ENCODE results near the gene DACH1.

Gene DACH1

DNA sequence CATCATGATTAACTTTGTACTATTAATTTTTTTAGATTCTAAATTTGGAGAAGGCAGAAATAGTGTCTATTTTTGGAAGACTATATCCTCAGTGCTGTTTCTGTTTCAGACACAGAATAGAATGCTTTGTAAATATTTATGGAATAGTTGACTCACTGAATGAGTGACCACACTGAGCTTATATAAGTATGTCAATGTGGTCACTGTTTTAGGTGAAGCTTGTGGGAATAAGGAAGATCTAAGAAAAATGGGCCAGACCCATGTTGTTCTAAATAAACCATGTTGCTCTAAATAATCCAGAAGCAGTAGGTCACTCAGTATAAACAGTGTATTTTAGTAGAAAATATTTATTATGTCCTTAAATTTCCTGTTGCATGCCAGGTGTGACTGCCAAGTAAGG, 45.5 kb upstream of the DACH1 start (continued):
- TF ChIP-seq, protein P1, sequence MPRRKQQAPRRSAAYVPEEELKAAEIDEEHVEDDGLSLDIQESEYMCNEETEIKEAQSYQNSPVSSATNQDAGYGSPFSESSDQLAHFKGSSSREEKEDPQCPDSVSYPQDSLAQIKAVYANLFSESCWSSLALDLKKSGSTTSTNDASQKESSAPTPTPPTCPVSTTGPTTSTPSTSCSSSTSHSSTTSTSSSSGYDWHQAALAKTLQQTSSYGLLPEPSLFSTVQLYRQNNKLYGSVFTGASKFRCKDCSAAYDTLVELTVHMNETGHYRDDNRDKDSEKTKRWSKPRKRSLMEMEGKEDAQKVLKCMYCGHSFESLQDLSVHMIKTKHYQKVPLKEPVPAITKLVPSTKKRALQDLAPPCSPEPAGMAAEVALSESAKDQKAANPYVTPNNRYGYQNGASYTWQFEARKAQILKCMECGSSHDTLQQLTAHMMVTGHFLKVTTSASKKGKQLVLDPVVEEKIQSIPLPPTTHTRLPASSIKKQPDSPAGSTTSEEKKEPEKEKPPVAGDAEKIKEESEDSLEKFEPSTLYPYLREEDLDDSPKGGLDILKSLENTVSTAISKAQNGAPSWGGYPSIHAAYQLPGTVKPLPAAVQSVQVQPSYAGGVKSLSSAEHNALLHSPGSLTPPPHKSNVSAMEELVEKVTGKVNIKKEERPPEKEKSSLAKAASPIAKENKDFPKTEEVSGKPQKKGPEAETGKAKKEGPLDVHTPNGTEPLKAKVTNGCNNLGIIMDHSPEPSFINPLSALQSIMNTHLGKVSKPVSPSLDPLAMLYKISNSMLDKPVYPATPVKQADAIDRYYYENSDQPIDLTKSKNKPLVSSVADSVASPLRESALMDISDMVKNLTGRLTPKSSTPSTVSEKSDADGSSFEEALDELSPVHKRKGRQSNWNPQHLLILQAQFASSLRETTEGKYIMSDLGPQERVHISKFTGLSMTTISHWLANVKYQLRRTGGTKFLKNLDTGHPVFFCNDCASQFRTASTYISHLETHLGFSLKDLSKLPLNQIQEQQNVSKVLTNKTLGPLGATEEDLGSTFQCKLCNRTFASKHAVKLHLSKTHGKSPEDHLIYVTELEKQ (tag by site-specific recombination; IDR thresholded peaks at IDR 0.05; ENCODE audit: borderline replicate concordance), result no peak
- TF ChIP-seq ZNF792 (tag by site-specific recombination; IDR thresholded peaks at IDR 0.05), result no peak
- no peak for TF ChIP-seq ZNF776 (tag by site-specific recombination; IDR thresholded peaks at IDR 0.05; ENCODE audit: borderline replicate concordance)
- no peak for TF ChIP-seq ZNF544 (tag by site-specific recombination; IDR thresholded peaks at IDR 0.05)
- TF ChIP-seq ZNF174 (tag by site-specific recombination; IDR thresholded peaks at IDR 0.05), result no peak
- TF ChIP-seq ZNF585B (tag by site-specific recombination; IDR thresholded peaks at IDR 0.05), result no peak
- no peak for TF ChIP-seq GFI1B (tag by site-specific recombination; IDR thresholded peaks at IDR 0.05)
- TF ChIP-seq ZBTB17 (tag by site-specific recombination; IDR thresholded peaks at IDR 0.05), result no peak
- TF ChIP-seq, protein P2, sequence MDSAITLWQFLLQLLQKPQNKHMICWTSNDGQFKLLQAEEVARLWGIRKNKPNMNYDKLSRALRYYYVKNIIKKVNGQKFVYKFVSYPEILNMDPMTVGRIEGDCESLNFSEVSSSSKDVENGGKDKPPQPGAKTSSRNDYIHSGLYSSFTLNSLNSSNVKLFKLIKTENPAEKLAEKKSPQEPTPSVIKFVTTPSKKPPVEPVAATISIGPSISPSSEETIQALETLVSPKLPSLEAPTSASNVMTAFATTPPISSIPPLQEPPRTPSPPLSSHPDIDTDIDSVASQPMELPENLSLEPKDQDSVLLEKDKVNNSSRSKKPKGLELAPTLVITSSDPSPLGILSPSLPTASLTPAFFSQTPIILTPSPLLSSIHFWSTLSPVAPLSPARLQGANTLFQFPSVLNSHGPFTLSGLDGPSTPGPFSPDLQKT (IDR thresholded peaks at IDR 0.05; ENCODE audit: borderline replicate concordance, low read depth, low read length), result no peak
- no peak for TF ChIP-seq ZNF19 (tag by site-specific recombination; IDR thresholded peaks at IDR 0.05; ENCODE audit: low read depth)
- TF ChIP-seq, protein P3, sequence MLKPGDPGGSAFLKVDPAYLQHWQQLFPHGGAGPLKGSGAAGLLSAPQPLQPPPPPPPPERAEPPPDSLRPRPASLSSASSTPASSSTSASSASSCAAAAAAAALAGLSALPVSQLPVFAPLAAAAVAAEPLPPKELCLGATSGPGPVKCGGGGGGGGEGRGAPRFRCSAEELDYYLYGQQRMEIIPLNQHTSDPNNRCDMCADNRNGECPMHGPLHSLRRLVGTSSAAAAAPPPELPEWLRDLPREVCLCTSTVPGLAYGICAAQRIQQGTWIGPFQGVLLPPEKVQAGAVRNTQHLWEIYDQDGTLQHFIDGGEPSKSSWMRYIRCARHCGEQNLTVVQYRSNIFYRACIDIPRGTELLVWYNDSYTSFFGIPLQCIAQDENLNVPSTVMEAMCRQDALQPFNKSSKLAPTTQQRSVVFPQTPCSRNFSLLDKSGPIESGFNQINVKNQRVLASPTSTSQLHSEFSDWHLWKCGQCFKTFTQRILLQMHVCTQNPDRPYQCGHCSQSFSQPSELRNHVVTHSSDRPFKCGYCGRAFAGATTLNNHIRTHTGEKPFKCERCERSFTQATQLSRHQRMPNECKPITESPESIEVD (tag by site-specific recombination; IDR thresholded peaks at IDR 0.05), result no peak
- TF ChIP-seq, protein P4, sequence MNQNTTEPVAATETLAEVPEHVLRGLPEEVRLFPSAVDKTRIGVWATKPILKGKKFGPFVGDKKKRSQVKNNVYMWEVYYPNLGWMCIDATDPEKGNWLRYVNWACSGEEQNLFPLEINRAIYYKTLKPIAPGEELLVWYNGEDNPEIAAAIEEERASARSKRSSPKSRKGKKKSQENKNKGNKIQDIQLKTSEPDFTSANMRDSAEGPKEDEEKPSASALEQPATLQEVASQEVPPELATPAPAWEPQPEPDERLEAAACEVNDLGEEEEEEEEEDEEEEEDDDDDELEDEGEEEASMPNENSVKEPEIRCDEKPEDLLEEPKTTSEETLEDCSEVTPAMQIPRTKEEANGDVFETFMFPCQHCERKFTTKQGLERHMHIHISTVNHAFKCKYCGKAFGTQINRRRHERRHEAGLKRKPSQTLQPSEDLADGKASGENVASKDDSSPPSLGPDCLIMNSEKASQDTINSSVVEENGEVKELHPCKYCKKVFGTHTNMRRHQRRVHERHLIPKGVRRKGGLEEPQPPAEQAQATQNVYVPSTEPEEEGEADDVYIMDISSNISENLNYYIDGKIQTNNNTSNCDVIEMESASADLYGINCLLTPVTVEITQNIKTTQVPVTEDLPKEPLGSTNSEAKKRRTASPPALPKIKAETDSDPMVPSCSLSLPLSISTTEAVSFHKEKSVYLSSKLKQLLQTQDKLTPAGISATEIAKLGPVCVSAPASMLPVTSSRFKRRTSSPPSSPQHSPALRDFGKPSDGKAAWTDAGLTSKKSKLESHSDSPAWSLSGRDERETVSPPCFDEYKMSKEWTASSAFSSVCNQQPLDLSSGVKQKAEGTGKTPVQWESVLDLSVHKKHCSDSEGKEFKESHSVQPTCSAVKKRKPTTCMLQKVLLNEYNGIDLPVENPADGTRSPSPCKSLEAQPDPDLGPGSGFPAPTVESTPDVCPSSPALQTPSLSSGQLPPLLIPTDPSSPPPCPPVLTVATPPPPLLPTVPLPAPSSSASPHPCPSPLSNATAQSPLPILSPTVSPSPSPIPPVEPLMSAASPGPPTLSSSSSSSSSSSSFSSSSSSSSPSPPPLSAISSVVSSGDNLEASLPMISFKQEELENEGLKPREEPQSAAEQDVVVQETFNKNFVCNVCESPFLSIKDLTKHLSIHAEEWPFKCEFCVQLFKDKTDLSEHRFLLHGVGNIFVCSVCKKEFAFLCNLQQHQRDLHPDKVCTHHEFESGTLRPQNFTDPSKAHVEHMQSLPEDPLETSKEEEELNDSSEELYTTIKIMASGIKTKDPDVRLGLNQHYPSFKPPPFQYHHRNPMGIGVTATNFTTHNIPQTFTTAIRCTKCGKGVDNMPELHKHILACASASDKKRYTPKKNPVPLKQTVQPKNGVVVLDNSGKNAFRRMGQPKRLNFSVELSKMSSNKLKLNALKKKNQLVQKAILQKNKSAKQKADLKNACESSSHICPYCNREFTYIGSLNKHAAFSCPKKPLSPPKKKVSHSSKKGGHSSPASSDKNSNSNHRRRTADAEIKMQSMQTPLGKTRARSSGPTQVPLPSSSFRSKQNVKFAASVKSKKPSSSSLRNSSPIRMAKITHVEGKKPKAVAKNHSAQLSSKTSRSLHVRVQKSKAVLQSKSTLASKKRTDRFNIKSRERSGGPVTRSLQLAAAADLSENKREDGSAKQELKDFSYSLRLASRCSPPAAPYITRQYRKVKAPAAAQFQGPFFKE (tag by site-specific recombination; IDR thresholded peaks at IDR 0.05; ENCODE audit: borderline replicate concordance), result no peak

DNA sequence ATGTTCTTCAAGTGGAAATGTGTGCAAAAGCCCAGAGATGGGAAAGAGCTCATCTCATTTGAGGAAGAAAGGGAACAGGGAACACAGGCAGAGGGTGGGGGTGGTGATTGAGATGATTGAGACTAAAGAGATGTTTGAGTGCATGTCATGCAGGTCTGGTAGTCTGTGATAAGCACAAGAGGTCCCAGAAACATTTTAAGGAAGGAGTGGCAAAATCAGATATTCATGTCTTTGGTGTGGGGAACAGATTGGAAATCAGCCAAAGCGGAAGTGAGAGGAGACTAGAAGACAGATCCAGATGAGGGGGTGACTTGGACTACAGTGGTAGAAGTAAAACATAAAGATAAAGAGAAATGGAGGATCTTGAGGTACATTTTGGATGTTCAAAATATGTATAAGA, 39.4 kb upstream of the DACH1 start:
- TF ChIP-seq ZNF302 (tag by site-specific recombination; IDR thresholded peaks at IDR 0.05; ENCODE audit: low read depth) (no peak), YY2 (tag by site-specific recombination; IDR thresholded peaks at IDR 0.05) (no peak), PRDM1 (tag by site-specific recombination; IDR thresholded peaks at IDR 0.05) (no peak), KLF9 (tag by site-specific recombination; IDR thresholded peaks at IDR 0.05; ENCODE audit: low read depth) (no peak), ZNF510 (tag by site-specific recombination; IDR thresholded peaks at IDR 0.05; ENCODE audit: insufficient replicate concordance) (no peak), ZNF37A (tag by site-specific recombination; IDR thresholded peaks at IDR 0.05) (no peak), ZFP69B (tag by site-specific recombination; IDR thresholded peaks at IDR 0.05) (no peak)
- ChIA-PET POLR2A (no interaction called here), CTCF (no interaction called here)
- Histone ChIP-seq H3K9me3 (ENCODE audit: control insufficient read depth, insufficient read depth, low read depth, low read length) (no peaks in the 10 kb centered on the region), H3K36me3 (ENCODE audit: control insufficient read depth in 2 of 2, insufficient read depth in 1 of 2, low read length in 2 of 2) (no peaks in the 10 kb centered on the region), H3K4me3 (ENCODE audit: low read depth, low read length) (no peak overlapping the region), H3K4me1 (ENCODE audit: control insufficient read depth, insufficient read depth, low read length) (no peaks in the 10 kb centered on the region), H3K27ac (ENCODE audit: extremely low read depth, low read depth, low read length) (no peak overlapping the region)
